ENCODE data around the gene LAPTM5.

The LAPTM5 gene

GRCh38 chr1:30742300-30742962 lies 15.1 kb downstream of the LAPTM5 start:
- DNase-seq (ENCODE audit: low read depth), result no peak

DNA sequence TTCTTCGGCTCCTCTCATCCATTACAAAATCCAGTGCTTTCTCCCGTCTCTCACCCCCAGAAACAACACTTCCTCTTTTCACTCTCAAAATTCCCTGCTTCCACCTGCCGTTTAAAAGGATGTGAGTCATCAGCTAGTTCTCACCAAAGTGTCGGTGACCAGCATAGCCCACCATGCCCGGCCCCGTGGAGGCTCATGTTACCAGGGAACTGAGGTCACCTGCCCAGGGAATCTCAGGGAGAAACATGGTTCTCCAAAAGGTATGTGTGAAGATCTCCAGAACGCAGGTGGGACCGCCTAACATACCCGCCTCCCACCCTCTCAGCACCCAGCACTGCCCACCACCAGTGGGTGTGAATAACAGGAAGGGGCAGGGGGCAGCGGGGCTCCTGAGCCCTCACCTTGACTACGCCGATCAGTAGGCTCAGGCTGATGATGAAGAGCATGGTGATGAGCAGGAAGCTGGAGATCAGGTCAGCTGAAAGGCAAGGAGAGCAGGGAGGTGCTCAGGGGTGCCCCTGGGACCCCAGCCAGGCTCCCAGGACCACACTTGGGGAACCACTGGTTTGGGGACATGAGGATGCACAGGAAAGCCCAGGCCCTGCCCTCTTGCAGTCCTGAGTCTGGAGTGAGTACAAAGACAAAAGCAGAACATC lies 16.2 kb downstream of the LAPTM5 start:
- DNase-seq (ENCODE audit: low read depth), result no peak

- DNase-seq (ENCODE audit: low read depth), result no peak
Observed at GRCh38 chr1:30740251-30741238, 17.0 kb downstream of the LAPTM5 start.

DNA sequence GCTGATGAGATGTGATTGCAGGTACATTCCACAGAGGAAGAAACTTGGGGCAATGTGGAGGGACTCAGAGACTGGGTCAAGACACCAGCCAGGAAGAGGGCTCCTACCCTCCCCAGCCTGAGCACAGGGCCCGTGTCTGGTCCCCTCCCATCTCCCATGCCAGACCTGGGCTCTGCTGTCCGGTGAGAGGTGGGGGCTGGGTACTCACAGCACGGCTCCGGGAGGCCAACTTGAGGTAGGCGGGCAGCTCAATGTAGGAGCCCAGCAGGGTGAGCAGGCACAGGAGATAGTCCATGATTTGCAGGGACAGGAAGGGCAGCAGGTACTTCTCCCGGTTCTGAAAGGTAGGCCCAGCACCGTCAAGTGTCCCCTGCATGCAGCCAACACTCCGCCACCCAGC lies 18.0 kb downstream of the LAPTM5 start:
- no peak for DNase-seq (ENCODE audit: low read depth)

GRCh38 chr1:30738715-30739559 lies 18.6 kb downstream of the LAPTM5 start:
- no peak for DNase-seq (ENCODE audit: low read depth)

GRCh38 chr1:30738040-30738714 lies 19.4 kb downstream of the LAPTM5 start:
- no peak for DNase-seq (ENCODE audit: low read depth)

GRCh38 chr1:30737357-30738039 lies 20.1 kb downstream of the LAPTM5 start:
- DNase-seq (ENCODE audit: low read depth), result no peak

- no peak for DNase-seq (ENCODE audit: low read depth)
Observed at GRCh38 chr1:30735668-30736498, 21.7 kb downstream of the LAPTM5 start.

DNA sequence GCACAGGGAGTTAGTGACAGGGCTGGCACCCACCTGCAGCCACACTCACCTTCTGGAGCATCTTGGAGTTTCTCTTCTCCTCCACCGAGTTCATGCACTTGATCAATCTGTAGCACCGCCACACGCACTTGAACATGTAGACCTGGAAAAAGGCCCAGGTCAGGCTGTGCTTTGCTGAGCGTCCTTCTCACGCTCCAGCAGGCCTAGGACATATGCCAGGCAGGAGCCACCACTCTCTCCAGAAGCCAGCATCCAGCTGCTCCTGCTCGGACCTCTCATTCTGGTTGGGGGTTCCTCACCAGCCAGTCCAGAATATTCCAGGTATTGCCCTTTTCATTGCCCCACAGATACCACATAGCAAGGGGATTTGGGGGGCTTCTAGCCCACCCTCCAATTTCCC lies 22.4 kb downstream of the LAPTM5 start:
- no peak for DNase-seq (ENCODE audit: low read depth)

- no peak for DNase-seq (ENCODE audit: low read depth)
Observed at GRCh38 chr1:30734580-30734979, 23.0 kb downstream of the LAPTM5 start.

DNA sequence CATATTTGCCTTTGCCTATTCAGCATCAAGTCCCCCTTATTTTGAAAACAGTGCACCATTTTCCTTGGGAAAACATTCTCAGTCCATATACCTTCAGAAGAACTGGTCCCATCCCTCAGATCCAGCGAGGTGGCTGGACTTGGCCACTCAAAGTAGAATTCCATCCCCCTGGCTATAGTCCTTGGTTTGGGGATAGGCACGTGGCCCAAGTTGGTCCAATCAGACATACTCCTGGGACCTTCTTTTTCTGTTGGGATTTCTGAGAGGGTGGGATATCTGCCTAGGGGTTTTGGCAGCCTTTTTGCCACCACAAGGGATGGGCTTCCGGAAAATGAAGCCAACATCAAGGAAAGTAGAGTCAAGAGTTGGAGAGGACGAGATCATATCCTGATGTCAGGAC lies 23.5 kb downstream of the LAPTM5 start:
- DNase-seq (ENCODE audit: low read depth), result no peak

- no peak for DNase-seq (ENCODE audit: low read depth)
Observed at GRCh38 chr1:30733493-30733892, 24.1 kb downstream of the LAPTM5 start.

DNA sequence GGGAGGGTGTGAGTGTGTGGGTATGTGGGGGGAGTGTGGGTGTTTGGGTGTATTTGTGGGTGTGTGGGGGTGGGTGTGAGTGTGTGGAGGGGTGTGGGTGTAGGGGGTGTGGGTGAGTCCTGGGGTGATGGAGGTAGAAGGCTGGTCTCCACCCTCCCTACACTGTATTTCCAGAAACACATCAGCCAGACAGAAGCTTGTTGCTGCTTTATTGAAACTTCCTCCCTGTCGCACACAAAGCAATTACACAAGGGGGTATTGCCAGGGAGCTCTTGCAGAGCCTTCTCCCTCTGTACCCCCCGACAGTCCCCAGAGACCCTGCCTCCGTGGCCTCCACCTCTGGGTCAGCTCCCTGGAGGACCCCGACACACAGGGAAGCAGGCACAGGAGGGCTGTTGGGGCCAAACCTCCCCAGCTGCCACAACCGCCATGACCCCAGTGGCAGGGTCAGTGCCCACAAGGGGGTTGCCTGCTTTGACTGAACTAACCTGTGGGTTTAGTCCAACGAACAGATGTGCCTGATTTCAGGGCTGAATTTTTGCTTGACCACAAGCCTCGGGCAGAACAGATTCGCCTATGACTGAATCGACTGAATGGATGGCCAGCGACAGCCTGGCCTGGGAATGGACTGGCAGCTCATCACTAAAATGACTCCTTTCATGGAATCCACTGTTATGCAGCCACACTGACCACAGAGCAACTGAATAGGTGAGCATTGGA lies 25.1 kb downstream of the LAPTM5 start:
- DNase-seq (ENCODE audit: low read depth), result no peak

- DNase-seq (ENCODE audit: low read depth), result no peak
Observed at GRCh38 chr1:30731806-30732276, 25.7 kb downstream of the LAPTM5 start.

GRCh38 chr1:30731109-30731805 lies 26.3 kb downstream of the LAPTM5 start:
- no peak for DNase-seq (ENCODE audit: low read depth)

DNA sequence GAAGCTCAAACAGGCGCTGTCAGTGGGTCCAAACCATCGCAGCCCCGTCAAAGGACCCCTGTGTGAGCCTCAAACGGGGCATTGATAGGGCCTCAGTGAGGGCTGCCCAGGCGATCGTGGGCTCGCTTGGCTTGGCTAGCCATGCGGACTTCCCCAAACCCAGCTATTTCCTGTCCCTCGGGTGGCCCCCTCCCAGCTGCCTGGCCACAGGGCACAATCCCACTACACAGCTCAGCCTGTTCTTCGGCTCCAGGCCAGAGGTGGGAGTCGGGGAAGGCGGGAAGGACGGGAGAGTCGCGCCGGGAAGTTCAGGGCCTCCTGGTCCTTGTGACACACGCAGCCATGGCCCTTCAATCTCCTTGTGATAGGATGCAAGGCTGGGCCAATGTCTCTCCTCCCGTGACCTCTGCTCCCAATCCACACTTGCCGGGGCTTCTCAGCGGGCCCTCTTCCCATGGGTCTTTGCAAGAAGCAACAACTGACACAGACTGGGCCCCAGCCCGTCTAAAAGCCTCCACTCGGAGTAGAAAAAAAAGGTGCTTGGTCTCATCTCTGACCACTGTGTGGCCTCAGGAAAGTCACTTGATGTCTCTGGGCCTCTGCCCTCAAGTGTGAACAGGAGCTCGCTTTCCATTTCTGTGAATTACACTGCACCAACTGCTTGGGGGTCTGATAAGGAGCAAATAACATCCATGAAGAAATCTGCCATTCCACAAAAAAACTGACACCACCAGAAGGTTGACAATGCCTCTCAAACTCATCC lies 27.0 kb downstream of the LAPTM5 start:
- DNase-seq (ENCODE audit: low read depth), result no peak

DNA sequence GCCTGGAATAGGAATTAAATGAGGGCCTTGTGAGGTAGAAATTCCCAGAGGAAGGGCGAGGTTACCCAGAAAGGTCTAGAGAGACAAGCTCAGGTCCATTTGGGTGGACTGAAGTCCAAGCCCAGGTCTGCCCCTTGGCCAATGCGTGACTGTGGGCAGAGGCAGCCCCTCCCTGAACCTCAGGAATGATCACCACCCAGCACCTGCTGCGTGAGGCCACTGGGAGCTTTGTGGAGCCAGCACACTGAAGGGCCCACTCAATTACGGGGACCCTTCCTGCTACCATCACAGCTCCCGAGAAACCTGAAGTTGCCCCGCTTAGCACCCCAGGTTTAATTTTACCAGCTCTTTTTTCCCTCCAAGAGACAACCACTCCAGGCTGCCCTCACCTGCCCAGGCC lies 27.7 kb downstream of the LAPTM5 start:
- no peak for DNase-seq (ENCODE audit: low read depth)

Measured in stimulated activated CD8-positive, alpha-beta memory T cell treated with anti-CD3 and anti-CD28 coated beads, Interleukin-15, amount 100 ng/mL, for 24 hours (primary cell).